NOMO-1 treated with DMSO at 0.1 percent for 48 hours (cell line): ENCODE results near the gene CLCN6.

ENCODE experiments used
- DNase-seq: peaks from one replicate; lab custom pipeline; 2025; ENCODE audit not compliant: unreplicated experiment; lab: John Stamatoyannopoulos, UW

CLCN6 gene

GRCh38 chr1:11779715-11780379 lies 26.1 kb upstream of the CLCN6 start:
- no peak for DNase-seq

- no peak for DNase-seq
These were observed 25.4 kb upstream of the CLCN6 start for GRCh38 chr1:11780380-11781147.

DNA sequence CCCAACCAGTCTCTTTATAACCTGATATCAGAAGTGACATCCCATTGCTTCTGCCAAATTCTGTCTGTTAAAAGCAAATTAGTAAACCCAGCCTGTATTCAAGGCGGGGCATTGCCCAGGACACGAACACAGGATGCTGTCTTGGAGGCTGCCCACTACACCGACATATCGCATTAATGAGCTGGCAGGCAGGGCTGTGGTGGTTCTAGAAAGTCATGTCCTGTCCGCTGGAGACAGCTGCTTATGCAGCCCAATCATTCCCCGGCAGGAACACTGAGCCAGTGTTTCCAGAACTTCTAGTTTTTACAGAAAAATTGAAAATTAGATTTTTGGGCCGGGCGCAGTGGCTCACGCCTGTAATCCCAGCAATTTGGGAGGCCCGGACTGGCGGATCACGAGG lies 24.7 kb upstream of the CLCN6 start:
- DNase-seq, result no peak

- DNase-seq, result no peak
These were observed 23.8 kb upstream of the CLCN6 start for GRCh38 chr1:11782127-11782708.

DNA sequence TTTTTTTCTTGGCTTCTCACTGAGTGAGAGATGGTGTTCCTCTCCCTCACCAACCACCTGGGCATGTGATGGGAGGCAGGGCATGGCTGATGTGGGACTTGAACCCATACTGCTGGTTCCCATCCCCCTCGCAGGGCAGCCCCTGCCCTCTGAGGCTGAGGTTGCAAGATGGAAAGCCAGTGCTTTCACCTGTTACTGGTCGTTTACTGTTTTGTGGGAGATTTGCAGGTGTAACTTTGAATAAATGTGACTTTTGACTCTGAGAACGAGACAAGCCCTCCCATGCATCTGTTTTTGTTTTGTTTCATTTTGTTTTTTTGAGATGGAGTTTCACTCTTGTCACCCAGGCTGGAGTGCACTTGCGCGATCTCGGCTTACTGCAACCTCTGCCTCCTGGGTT lies 22.4 kb upstream of the CLCN6 start:
- DNase-seq, result no peak

- DNase-seq, result no peak
These were observed 21.6 kb upstream of the CLCN6 start for GRCh38 chr1:11784256-11784992.

GRCh38 chr1:11784993-11785769 lies 20.8 kb upstream of the CLCN6 start:
- DNase-seq, result peak; percentile 10

- DNase-seq, result no peak
These were observed 19.8 kb upstream of the CLCN6 start for GRCh38 chr1:11786168-11786567.

DNA sequence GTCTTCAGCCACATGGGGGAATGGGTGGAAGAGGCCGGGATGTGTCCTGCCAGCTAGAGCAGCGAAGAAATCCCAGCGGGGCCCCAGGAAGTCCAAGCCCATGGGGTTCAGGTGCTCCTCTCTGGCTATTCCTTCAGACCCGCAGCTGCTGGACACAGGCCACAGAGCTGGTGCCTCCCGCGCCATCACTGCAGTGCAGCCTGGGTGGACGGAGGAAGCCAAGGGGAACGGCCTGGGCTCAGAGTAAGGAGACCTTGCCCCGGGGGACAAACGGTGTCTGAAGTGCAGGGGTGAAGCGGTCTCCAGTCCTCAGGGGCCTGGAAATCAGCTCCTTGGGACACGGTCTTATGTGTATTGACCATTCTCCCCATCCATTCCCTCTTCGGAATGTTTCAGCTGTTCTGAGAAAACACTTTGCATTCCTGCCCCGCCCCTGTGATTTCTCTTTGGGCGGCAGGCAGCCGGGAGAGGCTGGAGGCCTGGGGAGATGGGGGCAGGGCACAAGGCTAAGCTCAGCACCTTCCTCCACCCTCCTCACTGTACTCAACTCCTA lies 18.7 kb upstream of the CLCN6 start:
- DNase-seq, result no peak

- no peak for DNase-seq
These were observed 18.1 kb upstream of the CLCN6 start for GRCh38 chr1:11787804-11788436.

- DNase-seq, result no peak
These were observed 17.4 kb upstream of the CLCN6 start for GRCh38 chr1:11788549-11789053.

DNA sequence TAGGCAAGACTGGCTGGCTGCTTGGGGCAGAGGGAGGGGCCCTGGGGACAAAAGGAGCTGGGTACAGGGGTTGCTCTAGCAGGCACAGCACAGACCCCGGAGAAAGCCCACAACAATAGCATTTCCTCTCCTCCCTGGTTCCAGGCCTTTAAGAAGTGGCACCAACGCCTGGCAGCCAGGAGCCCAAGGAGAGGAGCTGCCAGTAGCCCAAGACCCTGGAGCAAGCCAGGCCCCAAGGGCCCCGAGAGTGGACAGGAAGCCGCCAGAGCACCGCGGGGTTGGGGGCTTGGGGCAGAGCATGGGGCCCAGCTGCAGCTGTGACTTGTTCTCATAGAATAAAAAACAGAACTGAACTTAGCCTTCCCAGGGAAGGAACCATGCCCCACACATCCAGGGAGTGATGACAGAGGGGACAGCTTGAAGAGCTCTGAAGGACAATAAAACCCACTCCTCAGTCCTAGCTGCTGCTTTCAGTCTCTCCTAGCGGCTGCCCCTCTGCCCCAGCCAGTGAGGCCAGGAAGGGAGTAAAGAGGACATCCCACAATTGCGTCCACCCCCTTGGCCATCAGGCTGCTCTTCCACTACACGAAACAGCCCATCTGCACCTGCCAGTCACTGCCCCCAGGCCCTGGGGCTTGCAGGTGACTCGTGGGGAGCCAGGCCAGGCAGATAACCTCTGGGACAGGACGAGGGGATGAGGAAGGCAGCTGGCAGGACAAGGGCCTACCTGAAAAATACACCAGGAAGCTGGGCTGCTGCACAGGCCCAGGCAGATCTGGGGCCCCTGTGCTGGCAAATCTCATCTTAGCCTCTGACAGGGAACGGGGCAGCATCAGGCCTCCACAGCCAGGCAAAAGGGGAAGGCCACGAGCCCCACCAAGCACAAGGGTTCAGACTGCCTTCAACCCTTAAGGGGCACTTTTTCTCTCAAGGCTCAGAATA lies 16.6 kb upstream of the CLCN6 start:
- DNase-seq, result no peak

GRCh38 chr1:11790101-11790879 lies 15.7 kb upstream of the CLCN6 start:
- no peak for DNase-seq

- DNase-seq, result peak; percentile 83
These were observed 14.9 kb upstream of the CLCN6 start for GRCh38 chr1:11790880-11791715.

- peak; percentile 5 for DNase-seq
These were observed 13.9 kb upstream of the CLCN6 start for GRCh38 chr1:11792106-11792505.

DNA sequence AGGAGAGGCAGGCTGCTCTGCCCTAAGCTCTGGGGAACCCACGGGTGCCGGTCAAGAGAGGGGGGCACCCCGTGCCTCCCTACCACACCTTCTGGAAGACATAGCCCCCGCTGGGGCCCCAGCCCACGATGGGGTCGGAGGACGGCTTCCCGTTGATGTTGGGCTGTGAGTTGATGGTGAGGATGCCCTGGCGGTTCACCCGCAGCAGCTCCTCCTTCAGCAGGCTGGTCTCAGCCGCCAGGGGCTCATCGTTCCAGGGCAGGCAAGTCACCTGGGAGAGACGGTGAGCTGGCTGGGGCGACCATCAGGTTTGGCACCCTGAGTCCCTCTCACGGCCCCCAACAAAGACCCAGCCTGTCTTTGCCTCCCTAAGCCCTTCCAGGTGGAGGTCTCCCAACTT lies 12.2 kb upstream of the CLCN6 start:
- DNase-seq, result no peak
